ENCODE data around the gene IL17REL. TPM values are rescaled to one million over a fixed set of nuclear protein-coding genes. Genes with fewer than 3 reads are reported as not detected.

Gene IL17REL
- total RNA-seq, 4 donors from 2014 or later: not detected

- Histone ChIP-seq H3K9me3 (no peaks in the 10 kb centered on the region), H3K27me3 (peaks cover 51% of the 10 kb centered on the region), H3K36me3 (no peaks in the 10 kb centered on the region), H3K4me3 (no peak overlapping the region), H3K27ac (no peak overlapping the region), H3K4me1 (peaks cover 0 to 12% (median 0%) of the 10 kb centered on the region in 3 donors)
- WGBS, 2 donors (ENCODE audit: low coverage in 1 of 2): 53 to 83% methylated on average over 5 to 6 of the region's 7 CpGs
- TF ChIP-seq EP300 (IDR thresholded peaks at IDR 0.05) (no peak), POLR2AphosphoS5 (IDR thresholded peaks at IDR 0.05) (no peak), POLR2A (IDR thresholded peaks at IDR 0.05) (no peak)
- TF ChIP-seq, protein P1, sequence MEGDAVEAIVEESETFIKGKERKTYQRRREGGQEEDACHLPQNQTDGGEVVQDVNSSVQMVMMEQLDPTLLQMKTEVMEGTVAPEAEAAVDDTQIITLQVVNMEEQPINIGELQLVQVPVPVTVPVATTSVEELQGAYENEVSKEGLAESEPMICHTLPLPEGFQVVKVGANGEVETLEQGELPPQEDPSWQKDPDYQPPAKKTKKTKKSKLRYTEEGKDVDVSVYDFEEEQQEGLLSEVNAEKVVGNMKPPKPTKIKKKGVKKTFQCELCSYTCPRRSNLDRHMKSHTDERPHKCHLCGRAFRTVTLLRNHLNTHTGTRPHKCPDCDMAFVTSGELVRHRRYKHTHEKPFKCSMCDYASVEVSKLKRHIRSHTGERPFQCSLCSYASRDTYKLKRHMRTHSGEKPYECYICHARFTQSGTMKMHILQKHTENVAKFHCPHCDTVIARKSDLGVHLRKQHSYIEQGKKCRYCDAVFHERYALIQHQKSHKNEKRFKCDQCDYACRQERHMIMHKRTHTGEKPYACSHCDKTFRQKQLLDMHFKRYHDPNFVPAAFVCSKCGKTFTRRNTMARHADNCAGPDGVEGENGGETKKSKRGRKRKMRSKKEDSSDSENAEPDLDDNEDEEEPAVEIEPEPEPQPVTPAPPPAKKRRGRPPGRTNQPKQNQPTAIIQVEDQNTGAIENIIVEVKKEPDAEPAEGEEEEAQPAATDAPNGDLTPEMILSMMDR (IDR thresholded peaks at IDR 0.05): no peak
- no peak for ATAC-seq
These were observed 9.8 kb downstream of the IL17REL start for GRCh38 chr22:50002791-50003190.

DNA sequence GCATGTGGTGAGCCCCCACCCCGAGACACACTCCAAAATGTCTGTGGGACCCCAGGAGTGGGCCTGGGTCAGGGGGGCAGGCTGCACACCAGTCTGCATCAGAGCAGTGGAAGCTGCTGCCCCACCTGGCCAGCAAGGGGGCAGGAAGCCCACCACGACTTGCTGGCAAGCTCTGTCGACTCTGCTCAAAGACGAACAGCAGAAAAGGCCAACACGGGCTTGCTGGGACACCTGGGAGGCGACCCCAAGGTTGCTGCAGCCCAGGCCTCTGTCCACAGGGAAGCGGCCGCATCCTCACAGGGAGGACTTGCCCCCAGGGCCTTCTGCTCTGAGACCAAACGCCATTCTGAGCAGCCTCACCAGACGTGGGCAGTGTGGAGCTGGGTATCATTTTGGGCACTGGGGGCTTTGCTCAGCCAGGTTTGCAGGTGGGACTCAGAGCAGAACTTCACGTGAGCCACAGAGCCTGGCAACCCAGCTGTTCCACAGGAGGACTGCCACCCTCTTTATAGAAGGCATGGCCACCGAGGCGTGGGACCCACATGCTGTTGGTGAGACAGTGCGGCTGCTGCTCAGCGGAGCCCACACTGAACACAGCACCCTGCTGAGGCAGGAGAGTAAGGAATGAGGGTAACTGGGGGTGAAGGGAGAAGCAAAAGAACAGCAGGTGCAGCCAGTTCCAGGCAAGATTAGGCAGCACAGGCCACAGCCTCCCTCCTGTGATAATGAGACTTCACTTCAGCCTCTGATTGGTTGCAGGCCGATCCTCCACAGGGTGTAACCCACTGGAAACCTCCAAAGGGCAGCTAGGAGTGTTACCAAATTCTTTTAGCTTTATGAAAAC is 11.0 kb downstream of the IL17REL start:
- Histone ChIP-seq H3K27ac (no peak overlapping the region), H3K4me3 (no peak overlapping the region), H3K27me3 (peaks cover 59% of the 10 kb centered on the region), H3K9me3 (no peaks in the 10 kb centered on the region), H3K4me1 (peaks cover 0 to 12% (median 0%) of the 10 kb centered on the region in 3 donors), H3K36me3 (no peaks in the 10 kb centered on the region)
- no peak for TF ChIP-seq EP300 (IDR thresholded peaks at IDR 0.05)
- TF ChIP-seq POLR2A (IDR thresholded peaks at IDR 0.05): no peak
- no peak for TF ChIP-seq POLR2AphosphoS5 (IDR thresholded peaks at IDR 0.05)
- TF ChIP-seq, protein P1 (IDR thresholded peaks at IDR 0.05): no peak
- ATAC-seq: no peak
- 62 to 80% methylated on average over 1 to 3 of the region's 16 CpGs for WGBS, 2 donors (ENCODE audit: low coverage in 1 of 2)

DNA sequence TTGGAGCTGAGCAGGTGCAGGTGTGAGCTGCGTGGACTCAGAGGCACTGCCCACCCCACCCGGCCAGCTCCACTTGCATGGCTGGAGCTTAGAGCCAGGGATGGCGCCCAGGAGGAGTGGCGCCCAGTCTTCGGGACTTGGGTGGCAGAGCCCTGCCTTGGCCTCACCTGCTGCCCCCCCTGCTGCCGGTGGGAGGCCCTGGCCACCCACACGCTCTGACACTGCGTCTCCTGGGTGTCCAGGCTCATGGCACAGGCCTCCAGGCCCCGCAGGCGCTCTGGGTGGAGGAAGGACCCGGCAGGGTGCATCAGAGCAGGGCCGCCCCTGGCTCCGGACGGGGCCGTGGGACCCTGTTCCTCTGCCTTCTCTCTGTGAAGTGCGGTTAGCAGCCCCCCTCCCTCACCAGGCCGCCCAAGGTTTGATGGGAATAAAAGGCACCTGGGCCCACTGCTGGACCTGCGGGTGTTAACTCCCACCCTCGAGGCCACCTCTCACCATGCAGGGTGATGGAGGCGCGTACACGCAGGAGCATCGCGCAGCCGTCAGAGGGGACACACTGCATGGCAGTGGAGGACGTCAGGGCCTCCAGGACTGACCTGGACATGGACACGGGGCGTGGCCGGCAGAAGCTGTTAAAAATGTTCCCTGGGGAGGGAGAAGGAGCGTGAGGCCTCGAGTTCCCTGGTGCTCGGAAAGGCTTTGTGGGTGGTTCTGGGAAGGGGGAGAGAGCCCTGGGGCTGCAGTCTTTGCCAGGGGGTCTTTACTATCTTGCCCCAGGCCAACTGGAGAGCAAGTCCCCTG is 11.8 kb downstream of the IL17REL start:
- Histone ChIP-seq H3K4me3 (no peak overlapping the region), H3K9me3 (no peaks in the 10 kb centered on the region), H3K36me3 (no peaks in the 10 kb centered on the region), H3K27ac (no peak overlapping the region), H3K4me1 (peaks cover 0 to 12% (median 0%) of the 10 kb centered on the region in 3 donors), H3K27me3 (peaks cover 59% of the 10 kb centered on the region)
- 61% methylated on average over 4 of the region's 32 CpGs; no CpG with 5 or more reads in 1 of the 2 donors for WGBS, 2 donors (ENCODE audit: low coverage in 1 of 2)
- ATAC-seq: no peak
- TF ChIP-seq POLR2AphosphoS5 (IDR thresholded peaks at IDR 0.05) (no peak), EP300 (IDR thresholded peaks at IDR 0.05) (no peak), POLR2A (IDR thresholded peaks at IDR 0.05) (no peak)
- TF ChIP-seq, protein P1 (IDR thresholded peaks at IDR 0.05): no peak

DNA sequence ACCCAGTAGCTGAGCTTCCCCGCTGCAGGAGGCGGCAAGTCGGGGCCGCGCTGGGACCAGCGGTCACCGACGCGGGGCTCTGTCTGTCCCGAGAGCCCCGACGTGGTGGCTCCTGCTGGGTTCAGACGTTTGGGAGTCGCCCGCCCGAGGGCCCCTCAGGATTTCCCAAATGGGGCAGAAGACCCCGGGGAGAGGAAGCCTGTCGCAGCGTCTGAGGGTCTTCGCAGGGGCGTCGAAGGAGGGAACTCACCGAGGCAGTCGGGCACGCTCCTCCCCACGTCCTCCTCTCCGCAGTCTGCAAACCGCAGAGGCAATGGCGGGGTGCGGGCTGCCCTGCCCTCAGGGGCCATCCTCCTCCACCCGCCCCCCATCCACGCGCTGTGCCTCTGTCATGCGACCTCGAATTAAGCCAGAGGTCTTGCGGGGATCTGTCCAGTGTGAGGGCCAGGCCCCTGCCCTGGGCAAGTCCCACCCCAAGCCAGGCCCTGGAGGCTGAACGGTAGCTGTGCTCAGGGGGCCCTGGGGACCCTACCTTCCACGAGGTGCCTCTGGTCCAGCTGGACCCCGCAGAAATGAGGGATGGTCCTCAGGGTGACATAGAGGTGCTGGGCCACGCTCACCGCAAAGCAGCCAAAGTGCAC is 12.5 kb downstream of the IL17REL start:
- Histone ChIP-seq H3K27ac (no peak overlapping the region), H3K4me1 (peaks cover 0 to 12% (median 0%) of the 10 kb centered on the region in 3 donors), H3K4me3 (peak overlapping the region in 1 of 2 donors; percentile 31), H3K27me3 (peaks cover 59% of the 10 kb centered on the region), H3K9me3 (no peaks in the 10 kb centered on the region), H3K36me3 (no peaks in the 10 kb centered on the region)
- WGBS, 2 donors (ENCODE audit: low coverage in 1 of 2): no CpG with 5 or more reads among the region's 41 CpGs
- ATAC-seq: no peak
- TF ChIP-seq POLR2A (IDR thresholded peaks at IDR 0.05) (no peak), POLR2AphosphoS5 (IDR thresholded peaks at IDR 0.05) (no peak)
